Trophoblast cell (in vitro differentiated cells and primary cell): Measurements from ENCODE around the gene OR6Y1.

Experiments
- DNase-seq, 2 donors: peaks; one replicate each; pipeline ENCODE4 v3.0.0-alpha.2; 2016
- H2AFZ ChIP-seq: 2 replicates; pipeline ENCODE4 v1.6.1; 2013; ENCODE audit warnings: low read length, moderate library complexity, mild to moderate bottlenecking; ENCODE audit not compliant: insufficient read depth, poor library complexity
- H2AK5ac ChIP-seq: 2 replicates; pipeline ENCODE4 v1.6.1; 2013; ENCODE audit warnings: mild to moderate bottlenecking, low read length
- H2BK120ac ChIP-seq: 2 replicates; pipeline ENCODE4 v1.6.1; 2013; ENCODE audit warnings: low read length, mild to moderate bottlenecking, moderate library complexity; ENCODE audit not compliant: insufficient read depth, poor library complexity
- H2BK12ac ChIP-seq: 2 replicates; pipeline ENCODE4 v1.6.1; 2013; ENCODE audit warnings: mild to moderate bottlenecking, low read length, moderate library complexity
- H2BK5ac ChIP-seq: 2 replicates; pipeline ENCODE4 v1.6.1; 2013; ENCODE audit warnings: low read length, low read depth, moderate library complexity, mild to moderate bottlenecking; ENCODE audit not compliant: poor library complexity
- H3K14ac ChIP-seq: 2 replicates; pipeline ENCODE4 v1.6.1; 2013; ENCODE audit warnings: mild to moderate bottlenecking, low read length
- H3K18ac ChIP-seq: 2 replicates; pipeline ENCODE4 v1.6.1; 2013; ENCODE audit warnings: mild to moderate bottlenecking, low read length
- H3K23ac ChIP-seq: 2 replicates; pipeline ENCODE4 v1.6.1; 2013; ENCODE audit warnings: low read length
- H3K27ac ChIP-seq: 2 replicates; pipeline ENCODE4 v1.5.1; 2013; ENCODE audit warnings: low read depth, mild to moderate bottlenecking, inconsistent platforms, low read length, moderate library complexity
- H3K27me3 ChIP-seq: 2 replicates; pipeline ENCODE4 v1.6.1; 2013; ENCODE audit warnings: inconsistent platforms, mild to moderate bottlenecking, low read length, moderate library complexity; ENCODE audit not compliant: insufficient read depth
- H3K36me3 ChIP-seq, 2 experiments: 1 replicate in 1 of 2; 2 replicates in 1 of 2; pipeline ENCODE4 v1.6.1; 2013; ENCODE audit warnings: low read length in 2 of 2, mild to moderate bottlenecking in 2 of 2, moderate library complexity in 1 of 2; ENCODE audit not compliant: insufficient read depth in 2 of 2, control insufficient read depth in 1 of 2
- H3K4ac ChIP-seq: 2 replicates; pipeline ENCODE4 v1.6.1; 2013; ENCODE audit warnings: low read depth, mild to moderate bottlenecking, low read length, moderate library complexity
- H3K4me1 ChIP-seq, 2 experiments: 1 replicate in 1 of 2; 2 replicates in 1 of 2; pipeline ENCODE4 v1.6.1; 2013; ENCODE audit warnings: low read length in 2 of 2, mild to moderate bottlenecking in 2 of 2, moderate library complexity in 1 of 2; ENCODE audit not compliant: insufficient read depth in 2 of 2, control insufficient read depth in 1 of 2
- H3K4me2 ChIP-seq: 2 replicates; pipeline ENCODE4 v1.6.1; 2013; ENCODE audit warnings: inconsistent platforms, mild to moderate bottlenecking, low read length, moderate library complexity
- H3K4me3 ChIP-seq: 2 replicates; pipeline ENCODE4 v1.5.1; 2013; ENCODE audit warnings: mild to moderate bottlenecking, low read depth, low read length, inconsistent platforms
- H3K79me1 ChIP-seq: one replicate; pipeline ENCODE4 v1.6.1; 2013; ENCODE audit warnings: low read length
- H3K79me2 ChIP-seq: 2 replicates; pipeline ENCODE4 v1.6.1; 2013; ENCODE audit warnings: low read length, mild to moderate bottlenecking; ENCODE audit not compliant: control insufficient read depth, insufficient read depth, poor library complexity
- H3K9ac ChIP-seq: 2 replicates; pipeline ENCODE4 v1.6.1; 2013; ENCODE audit warnings: mild to moderate bottlenecking, low read length
- H3K9me3 ChIP-seq: 2 replicates; pipeline ENCODE4 v1.6.1; 2013; ENCODE audit warnings: low read depth, mild to moderate bottlenecking, control low read depth, inconsistent platforms, low read length; ENCODE audit not compliant: insufficient read depth
- H4K12ac ChIP-seq: 2 replicates; pipeline ENCODE4 v1.6.1; 2013; ENCODE audit warnings: low read depth, mild to moderate bottlenecking, low read length, moderate library complexity
- H4K8ac ChIP-seq: 2 replicates; pipeline ENCODE4 v1.6.1; 2013; ENCODE audit warnings: low read depth, mild to moderate bottlenecking, low read length, moderate library complexity
- H4K91ac ChIP-seq: one replicate; pipeline ENCODE4 v1.6.1; 2013; ENCODE audit warnings: low read depth, mild to moderate bottlenecking, low read length, moderate library complexity
- WGBS: extraction: QIAGEN DNeasy Blood & Tissue Kit; methylation state at CpG from one replicate; pipeline ENCODE4 v1.1.7; 2013; ENCODE audit warnings: missing lambda C conversion rate; ENCODE audit not compliant: insufficient read length, insufficient coverage; ENCODE audit errors: extremely low coverage; 5-methylcytosine and 5-hydroxymethylcytosine counted together

The OR6Y1 gene

DNA sequence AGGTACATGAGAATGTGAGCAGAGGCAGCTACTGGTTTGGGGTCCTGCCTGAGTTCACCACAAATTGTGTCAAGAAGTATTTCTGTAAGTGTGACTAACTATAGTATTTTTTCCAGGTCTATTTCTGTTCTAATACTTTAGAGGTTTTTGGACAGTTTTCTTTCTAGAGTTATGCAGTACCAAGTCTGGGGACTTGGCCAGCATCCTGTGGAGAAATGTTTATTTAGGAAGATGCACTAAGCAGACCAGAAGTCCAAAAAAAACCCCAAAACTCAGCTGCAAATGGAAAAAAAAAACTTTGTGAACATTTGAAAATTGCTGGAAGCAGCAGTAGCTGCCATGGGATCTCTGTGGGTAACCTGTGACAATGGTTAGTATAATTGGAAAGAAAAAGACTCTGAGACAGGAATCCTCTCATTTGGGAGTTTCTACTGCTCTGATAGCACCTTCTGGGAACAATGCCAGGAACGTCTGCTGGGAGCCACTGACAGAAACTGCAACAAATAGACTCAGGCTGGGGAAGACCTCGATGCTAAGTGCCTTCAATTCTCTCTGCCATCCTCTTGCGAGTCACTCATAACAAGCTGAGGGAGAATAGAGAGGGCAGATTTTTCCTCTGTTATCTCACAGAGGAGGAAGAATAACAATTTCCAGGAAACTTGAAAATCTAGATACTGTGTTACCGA lies 44.6 kb downstream of the OR6Y1 start:
- H3K14ac ChIP-seq, result no peak overlapping the region
- H3K18ac ChIP-seq, result no peak overlapping the region
- H3K27me3 ChIP-seq, result no peaks in the 10 kb centered on the region
- no peak overlapping the region for H2BK12ac ChIP-seq
- H3K4ac ChIP-seq, result no peak overlapping the region
- no peak overlapping the region for H3K23ac ChIP-seq
- H3K79me1 ChIP-seq, result no peaks in the 10 kb centered on the region
- no peak overlapping the region for H4K12ac ChIP-seq
- DNase-seq, result no peak
- WGBS, result no CpG with 5 or more reads among the region's 4 CpGs
- no peaks in the 10 kb centered on the region for H3K79me2 ChIP-seq
- no peak overlapping the region for H3K27ac ChIP-seq
- H2AK5ac ChIP-seq, result no peak overlapping the region
- H4K91ac ChIP-seq, result no peak overlapping the region
- no peak overlapping the region for H3K4me2 ChIP-seq
- no peak overlapping the region for H2BK120ac ChIP-seq
- H4K8ac ChIP-seq, result no peak overlapping the region
- no peak overlapping the region for H3K9ac ChIP-seq
- no peaks in the 10 kb centered on the region for H3K36me3 ChIP-seq
- no peak overlapping the region for H3K4me3 ChIP-seq
- no peak overlapping the region for H2BK5ac ChIP-seq
- H3K4me1 ChIP-seq, result no peaks in the 10 kb centered on the region
- no peak overlapping the region for H2AFZ ChIP-seq
- no peaks in the 10 kb centered on the region for H3K9me3 ChIP-seq

DNA sequence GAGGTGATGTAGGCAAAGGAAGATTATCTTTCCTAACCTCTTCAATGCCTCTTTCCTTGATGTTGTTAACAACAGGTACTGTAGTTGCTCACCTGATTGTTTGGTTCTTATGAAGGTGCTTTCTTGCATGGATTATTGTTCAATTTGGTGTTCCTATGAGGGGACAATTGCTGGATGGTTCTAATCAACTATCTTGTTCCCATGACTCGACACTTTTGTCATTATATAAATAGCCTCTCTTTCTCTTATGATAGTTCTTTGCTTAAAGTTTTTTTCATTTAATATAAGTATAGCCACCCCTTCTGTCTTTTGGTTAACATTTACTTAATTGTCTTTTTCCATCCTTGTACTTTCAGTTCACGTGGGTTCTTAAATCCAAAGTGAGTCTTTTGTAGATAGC lies 46.7 kb downstream of the OR6Y1 start:
- H2BK5ac ChIP-seq, result no peak overlapping the region
- H2BK120ac ChIP-seq, result no peak overlapping the region
- no peaks in the 10 kb centered on the region for H3K27me3 ChIP-seq
- H3K18ac ChIP-seq, result no peak overlapping the region
- H2AK5ac ChIP-seq, result no peak overlapping the region
- no peaks in the 10 kb centered on the region for H3K79me2 ChIP-seq
- H3K14ac ChIP-seq, result no peak overlapping the region
- H3K36me3 ChIP-seq, result no peaks in the 10 kb centered on the region
- no peak overlapping the region for H3K4ac ChIP-seq
- DNase-seq, result no peak
- no CpG with 5 or more reads among the region's 2 CpGs for WGBS
- no peak overlapping the region for H3K9ac ChIP-seq
- no peak overlapping the region for H2AFZ ChIP-seq
- no peak overlapping the region for H4K91ac ChIP-seq
- no peaks in the 10 kb centered on the region for H3K79me1 ChIP-seq
- no peak overlapping the region for H3K4me3 ChIP-seq
- no peaks in the 10 kb centered on the region for H3K9me3 ChIP-seq
- H3K4me1 ChIP-seq, result no peaks in the 10 kb centered on the region
- H3K4me2 ChIP-seq, result no peak overlapping the region
- no peak overlapping the region for H4K8ac ChIP-seq
- H2BK12ac ChIP-seq, result no peak overlapping the region
- H3K23ac ChIP-seq, result no peak overlapping the region
- no peak overlapping the region for H3K27ac ChIP-seq
- H4K12ac ChIP-seq, result no peak overlapping the region

DNA sequence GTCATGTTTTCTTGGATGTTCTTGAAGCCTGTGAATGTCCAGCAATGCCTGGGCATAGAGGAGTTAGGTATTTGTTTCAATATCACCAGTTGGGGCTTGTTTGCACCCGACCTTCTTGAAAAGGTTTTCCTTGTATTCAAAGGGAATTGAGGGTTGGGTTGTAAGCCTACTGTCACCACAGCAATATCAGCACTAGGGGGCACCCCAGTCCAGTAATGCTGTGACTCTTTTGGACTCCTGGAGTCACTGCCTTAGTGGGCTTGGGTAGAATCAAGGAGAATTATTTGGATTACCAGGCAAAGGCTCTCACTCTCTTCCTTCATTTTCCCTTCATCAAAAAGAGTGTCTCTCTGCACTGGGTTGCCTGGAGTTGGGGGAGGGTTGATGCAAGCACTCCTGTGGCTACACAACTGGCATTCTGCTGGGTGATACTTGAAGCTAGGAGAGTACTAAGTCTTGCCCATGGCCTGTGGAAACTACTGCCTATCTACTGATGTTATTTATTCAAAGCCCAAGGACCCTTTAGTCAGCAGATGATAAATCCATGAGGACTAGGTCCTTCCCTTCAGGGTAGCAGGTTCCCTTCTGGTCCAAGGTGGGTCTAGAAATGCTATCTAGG lies 47.7 kb downstream of the OR6Y1 start:
- H3K4me2 ChIP-seq, result no peak overlapping the region
- no peak overlapping the region for H2BK5ac ChIP-seq
- no peak overlapping the region for H4K8ac ChIP-seq
- H3K36me3 ChIP-seq, result no peaks in the 10 kb centered on the region
- H3K27ac ChIP-seq, result no peak overlapping the region
- H2AFZ ChIP-seq, result no peak overlapping the region
- H3K79me2 ChIP-seq, result no peaks in the 10 kb centered on the region
- H3K18ac ChIP-seq, result no peak overlapping the region
- no CpG with 5 or more reads among the region's 1 CpG for WGBS
- no peak overlapping the region for H2AK5ac ChIP-seq
- H4K91ac ChIP-seq, result no peak overlapping the region
- DNase-seq, result peak; percentile 15 to 21
- H3K79me1 ChIP-seq, result no peaks in the 10 kb centered on the region
- H4K12ac ChIP-seq, result no peak overlapping the region
- H3K14ac ChIP-seq, result no peak overlapping the region
- no peaks in the 10 kb centered on the region for H3K27me3 ChIP-seq
- H3K9ac ChIP-seq, result no peak overlapping the region
- H3K4ac ChIP-seq, result no peak overlapping the region
- H3K23ac ChIP-seq, result no peak overlapping the region
- H2BK120ac ChIP-seq, result no peak overlapping the region
- no peak overlapping the region for H2BK12ac ChIP-seq
- H3K4me3 ChIP-seq, result no peak overlapping the region
- no peaks in the 10 kb centered on the region for H3K4me1 ChIP-seq
- peaks cover 1% of the 10 kb centered on the region for H3K9me3 ChIP-seq

DNA sequence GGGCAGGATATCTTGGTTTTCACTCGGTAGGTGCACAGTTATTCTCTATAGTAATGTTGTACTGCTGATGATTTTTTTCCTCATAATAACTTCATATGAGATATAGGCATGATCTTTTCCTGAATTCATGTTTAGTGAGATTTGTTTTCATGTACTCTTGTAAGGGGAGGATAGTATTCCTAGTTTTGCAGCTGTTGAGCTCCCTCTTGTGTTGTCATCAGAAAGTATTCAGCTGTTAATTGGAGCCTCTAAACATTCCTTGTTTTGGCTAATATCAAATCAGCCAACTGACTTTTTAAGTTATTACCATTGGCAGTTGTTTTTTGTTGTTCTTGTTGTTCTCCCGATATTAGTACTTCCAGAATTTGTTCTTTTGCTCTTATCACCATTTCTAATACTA lies 57.8 kb downstream of the OR6Y1 start:
- H3K79me1 ChIP-seq, result no peaks in the 10 kb centered on the region
- no peak overlapping the region for H3K23ac ChIP-seq
- H3K36me3 ChIP-seq, result no peaks in the 10 kb centered on the region
- H3K27me3 ChIP-seq, result no peaks in the 10 kb centered on the region
- no CpG with 5 or more reads among the region's 2 CpGs for WGBS
- H2AK5ac ChIP-seq, result no peak overlapping the region
- H3K4me2 ChIP-seq, result no peak overlapping the region
- H2BK120ac ChIP-seq, result no peak overlapping the region
- no peak overlapping the region for H3K4ac ChIP-seq
- H4K8ac ChIP-seq, result no peak overlapping the region
- H2BK12ac ChIP-seq, result no peak overlapping the region
- H3K9ac ChIP-seq, result no peak overlapping the region
- H4K12ac ChIP-seq, result no peak overlapping the region
- no peak overlapping the region for H3K18ac ChIP-seq
- no peak overlapping the region for H2AFZ ChIP-seq
- H3K9me3 ChIP-seq, result no peaks in the 10 kb centered on the region
- peak in 1 of 2 donors; percentile 2 for DNase-seq
- H4K91ac ChIP-seq, result no peak overlapping the region
- H3K14ac ChIP-seq, result no peak overlapping the region
- no peaks in the 10 kb centered on the region for H3K4me1 ChIP-seq
- no peaks in the 10 kb centered on the region for H3K79me2 ChIP-seq
- no peak overlapping the region for H2BK5ac ChIP-seq
- H3K27ac ChIP-seq, result no peak overlapping the region
- no peak overlapping the region for H3K4me3 ChIP-seq
